Endodermal cell (in vitro differentiated cells): ENCODE measurements around the gene N4BP2. TPM values are rescaled to one million over a fixed set of nuclear protein-coding genes. Genes with fewer than 3 reads are reported as not detected.

Experiments
- DNase-seq: peaks from one replicate; pipeline ENCODE4 v3.0.0-alpha.2; 2017
- H3K27ac ChIP-seq: 2 replicates; pipeline ENCODE4 v1.5.1; 2013; ENCODE audit warnings: mild to moderate bottlenecking, low read depth, low read length, moderate library complexity
- H3K27me3 ChIP-seq: 2 replicates; pipeline ENCODE4 v1.6.1; 2013; ENCODE audit warnings: mild to moderate bottlenecking, low read length, moderate library complexity; ENCODE audit not compliant: insufficient read depth, control insufficient read depth, poor library complexity, severe bottlenecking
- H3K36me3 ChIP-seq: 2 replicates; pipeline ENCODE4 v1.7.0; 2013; ENCODE audit warnings: mild to moderate bottlenecking, low read length, moderate library complexity; ENCODE audit not compliant: control insufficient read depth, insufficient read depth
- H3K4me1 ChIP-seq: one replicate; pipeline ENCODE4 v1.7.0; 2013; ENCODE audit warnings: low read length; ENCODE audit not compliant: control insufficient read depth, insufficient read depth
- H3K4me3 ChIP-seq: 2 replicates; pipeline ENCODE4 v1.5.1; 2013; ENCODE audit warnings: mild to moderate bottlenecking, low read length, moderate library complexity
- H3K9ac ChIP-seq: 2 replicates; pipeline ENCODE4 v1.6.1; 2013; ENCODE audit warnings: mild to moderate bottlenecking, low read length, moderate library complexity; ENCODE audit not compliant: poor library complexity, severe bottlenecking; ENCODE audit errors: extremely low read depth
- H3K9me3 ChIP-seq: 2 replicates; pipeline ENCODE4 v1.6.1; 2013; ENCODE audit warnings: mild to moderate bottlenecking, low read length, moderate library complexity; ENCODE audit not compliant: control insufficient read depth
- H3K27ac Mint-ChIP-seq: 2 replicates; pipeline ENCODE4 v1.8.0; 2020; ENCODE audit warnings: mixed read lengths
- H3K27me3 Mint-ChIP-seq: 2 replicates; pipeline ENCODE4 v1.8.0; 2021; ENCODE audit warnings: mild to moderate bottlenecking, mixed read lengths; ENCODE audit not compliant: insufficient read depth
- H3K36me3 Mint-ChIP-seq: 2 replicates; pipeline ENCODE4 v1.8.0; 2020; ENCODE audit warnings: low read depth, mixed read lengths
- H3K4me1 Mint-ChIP-seq: 2 replicates; pipeline ENCODE4 v1.8.0; 2020; ENCODE audit warnings: mixed read lengths
- H3K4me3 Mint-ChIP-seq: 2 replicates; pipeline ENCODE4 v1.8.0; 2020; ENCODE audit warnings: mild to moderate bottlenecking, moderate library complexity, mixed read lengths
- H3K9me3 Mint-ChIP-seq: 2 replicates; pipeline ENCODE4 v1.8.0; 2020; ENCODE audit warnings: mild to moderate bottlenecking, mixed read lengths
- CTCF ChIP-seq: fragments of 200-600 bp; sonication (generic); conservative IDR thresholded peaks from 2 replicates; pipeline ENCODE4 v1.5.0; 2021; ENCODE audit warnings: antibody characterized with exemption, mild to moderate bottlenecking
- WGBS, 2 experiments: methylation state at CpG; one replicate each; pipeline versions ENCODE4 v1.1.5 to v1.1.7; 2013; ENCODE audit warnings: missing lambda C conversion rate in 2 of 2, mixed read lengths in 1 of 2; ENCODE audit not compliant: insufficient coverage in 1 of 2, insufficient read length in 1 of 2; 5-methylcytosine and 5-hydroxymethylcytosine counted together
- total RNA-seq, 2 donors: library from RNA; stranded (reverse); fragmentation: NEBNext Ultra II Directional in 1 of 2; extraction: Animal tissue kit (Norgen Biotek cat#: 25700) in 1 of 2; gene quantifications; 2 replicates in 1 of 2; 3 replicates in 1 of 2; pipeline ENCODE4 v1.2.1, GENCODE V29; 2021

Gene N4BP2
- total RNA-seq, 2 donors from 2014 or later: 37.1 to 44.0 TPM

- Histone ChIP-seq H3K36me3 (peaks cover 24% of the 10 kb centered on the region), H3K4me1 (no peaks in the 10 kb centered on the region), H3K27ac (no peak overlapping the region), H3K27me3 (no peaks in the 10 kb centered on the region), H3K4me3 (no peak overlapping the region), H3K9ac (no peak overlapping the region), H3K9me3 (peaks cover 19% of the 10 kb centered on the region)
- Mint-ChIP-seq H3K4me3 (no peak overlapping the region), H3K4me1 (peaks cover 13% of the 10 kb centered on the region), H3K9me3 (peaks cover 9% of the 10 kb centered on the region), H3K36me3 (peaks cover 27% of the 10 kb centered on the region), H3K27ac (no peak overlapping the region), H3K27me3 (no peaks in the 10 kb centered on the region)
- no peak for DNase-seq
- WGBS, 2 experiments: 100% methylated on average over 1 of the region's 1 CpG; no CpG with 5 or more reads in 1 of the 2 experiments
- TF ChIP-seq CTCF: no peak
Measured at GRCh38 chr4:40165916-40166315, 109.3 kb downstream of the N4BP2 start.

GRCh38 chr4:40168070-40168469 is 111.4 kb downstream of the N4BP2 start:
- no peaks in the 10 kb centered on the region for H3K27me3 ChIP-seq
- Mint-ChIP-seq H3K4me1 (peaks cover 13% of the 10 kb centered on the region), H3K4me3 (no peak overlapping the region), H3K27ac (no peak overlapping the region), H3K9me3 (peaks cover 9% of the 10 kb centered on the region), H3K36me3 (peaks cover 18% of the 10 kb centered on the region), H3K27me3 (no peaks in the 10 kb centered on the region)
- no peak overlapping the region for H3K27ac ChIP-seq
- no peaks in the 10 kb centered on the region for H3K4me1 ChIP-seq
- peaks cover 17% of the 10 kb centered on the region for H3K36me3 ChIP-seq
- no peak for DNase-seq
- TF ChIP-seq CTCF: no peak
- H3K4me3 ChIP-seq: peak overlapping the region; percentile 34
- H3K9me3 ChIP-seq: peaks cover 19% of the 10 kb centered on the region
- H3K9ac ChIP-seq: no peak overlapping the region

- Histone ChIP-seq H3K36me3 (peaks cover 17% of the 10 kb centered on the region), H3K9me3 (peaks cover 19% of the 10 kb centered on the region), H3K4me1 (no peaks in the 10 kb centered on the region), H3K27ac (no peak overlapping the region), H3K9ac (no peak overlapping the region), H3K27me3 (no peaks in the 10 kb centered on the region), H3K4me3 (no peak overlapping the region)
- Mint-ChIP-seq H3K4me1 (peaks cover 4% of the 10 kb centered on the region), H3K27me3 (no peaks in the 10 kb centered on the region), H3K27ac (no peak overlapping the region), H3K9me3 (peaks cover 9% of the 10 kb centered on the region), H3K36me3 (peaks cover 16% of the 10 kb centered on the region), H3K4me3 (no peak overlapping the region)
- TF ChIP-seq CTCF: no peak
- no peak for DNase-seq
Measured at GRCh38 chr4:40170588-40170987, 113.9 kb downstream of the N4BP2 start.
